ENCODE results near the gene EFNB1.
"Not testable (repeated sequence)": the region's sequence is repeated elsewhere in the genome, so short reads cannot be mapped to it uniquely, and the experiment has no call there.

Gene EFNB1

GRCh38 chrX:68828740-68829581 is at the start of gene EFNB1:
TSS of gene EFNB1 (plus strand) at chrX:68829021. CDS start at chrX:68829777, 756 bp downstream.
- DNase-seq (ENCODE audit: extremely low read depth in 1 of 2, low read depth in 1 of 2), result peak; percentile 67 to 74

- not testable (repeated sequence) for DNase-seq (ENCODE audit: extremely low read depth in 1 of 2, low read depth in 1 of 2)
These were observed 47.5 kb upstream of the EFNB1 start for GRCh38 chrX:68781295-68781694.

GRCh38 chrX:68784816-68785215 is 44.0 kb upstream of the EFNB1 start:
- no peak for DNase-seq (ENCODE audit: extremely low read depth in 1 of 2, low read depth in 1 of 2)

GRCh38 chrX:68786581-68786980 is 42.2 kb upstream of the EFNB1 start:
- not testable (repeated sequence) for DNase-seq (ENCODE audit: extremely low read depth in 1 of 2, low read depth in 1 of 2)

GRCh38 chrX:68789966-68790365 is 38.9 kb upstream of the EFNB1 start:
- no peak for DNase-seq (ENCODE audit: extremely low read depth in 1 of 2, low read depth in 1 of 2)

- DNase-seq (ENCODE audit: extremely low read depth in 1 of 2, low read depth in 1 of 2), result no peak
These were observed 36.7 kb upstream of the EFNB1 start for GRCh38 chrX:68792083-68792482.

GRCh38 chrX:68794461-68794860 is 34.4 kb upstream of the EFNB1 start:
- DNase-seq (ENCODE audit: extremely low read depth in 1 of 2, low read depth in 1 of 2), result no peak

GRCh38 chrX:68795741-68796140 is 33.1 kb upstream of the EFNB1 start:
- DNase-seq (ENCODE audit: extremely low read depth in 1 of 2, low read depth in 1 of 2), result no peak

- DNase-seq (ENCODE audit: extremely low read depth in 1 of 2, low read depth in 1 of 2), result not testable (repeated sequence)
These were observed 30.4 kb upstream of the EFNB1 start for GRCh38 chrX:68798400-68798799.

- no peak for DNase-seq (ENCODE audit: extremely low read depth in 1 of 2, low read depth in 1 of 2)
These were observed 27.0 kb upstream of the EFNB1 start for GRCh38 chrX:68801737-68802290.

GRCh38 chrX:68807818-68808217 is 21.0 kb upstream of the EFNB1 start:
- no peak for DNase-seq (ENCODE audit: extremely low read depth in 1 of 2, low read depth in 1 of 2)

GRCh38 chrX:68808686-68809357 is 20.0 kb upstream of the EFNB1 start:
- DNase-seq (ENCODE audit: extremely low read depth in 1 of 2, low read depth in 1 of 2), result no peak

- DNase-seq (ENCODE audit: extremely low read depth in 1 of 2, low read depth in 1 of 2), result no peak
These were observed 8.2 kb upstream of the EFNB1 start for GRCh38 chrX:68820476-68821110.

- no peak for DNase-seq (ENCODE audit: extremely low read depth in 1 of 2, low read depth in 1 of 2)
These were observed 7.2 kb upstream of the EFNB1 start for GRCh38 chrX:68821616-68822015.

GRCh38 chrX:68822641-68823410 is 6.0 kb upstream of the EFNB1 start:
- DNase-seq (ENCODE audit: extremely low read depth in 1 of 2, low read depth in 1 of 2), result no peak

GRCh38 chrX:68823413-68824151 is 5.2 kb upstream of the EFNB1 start:
- no peak for DNase-seq (ENCODE audit: extremely low read depth in 1 of 2, low read depth in 1 of 2)

- no peak for DNase-seq (ENCODE audit: extremely low read depth in 1 of 2, low read depth in 1 of 2)
These were observed 4.7 kb upstream of the EFNB1 start for GRCh38 chrX:68824152-68824433.

GRCh38 chrX:68824565-68825125 is 4.2 kb upstream of the EFNB1 start:
- DNase-seq (ENCODE audit: extremely low read depth in 1 of 2, low read depth in 1 of 2), result no peak

GRCh38 chrX:68826113-68826980 is 2.5 kb upstream of the EFNB1 start:
- no peak for DNase-seq (ENCODE audit: extremely low read depth in 1 of 2, low read depth in 1 of 2)
